SIG-M5 treated with dmso at 0.1 percent for 504 hours (cell line): Measurements from ENCODE around the gene CAPN12.

Source experiments
- DNase-seq: peaks from one replicate; lab custom pipeline; 2025; ENCODE audit not compliant: unreplicated experiment; lab: John Stamatoyannopoulos, UW

The CAPN12 gene

DNA sequence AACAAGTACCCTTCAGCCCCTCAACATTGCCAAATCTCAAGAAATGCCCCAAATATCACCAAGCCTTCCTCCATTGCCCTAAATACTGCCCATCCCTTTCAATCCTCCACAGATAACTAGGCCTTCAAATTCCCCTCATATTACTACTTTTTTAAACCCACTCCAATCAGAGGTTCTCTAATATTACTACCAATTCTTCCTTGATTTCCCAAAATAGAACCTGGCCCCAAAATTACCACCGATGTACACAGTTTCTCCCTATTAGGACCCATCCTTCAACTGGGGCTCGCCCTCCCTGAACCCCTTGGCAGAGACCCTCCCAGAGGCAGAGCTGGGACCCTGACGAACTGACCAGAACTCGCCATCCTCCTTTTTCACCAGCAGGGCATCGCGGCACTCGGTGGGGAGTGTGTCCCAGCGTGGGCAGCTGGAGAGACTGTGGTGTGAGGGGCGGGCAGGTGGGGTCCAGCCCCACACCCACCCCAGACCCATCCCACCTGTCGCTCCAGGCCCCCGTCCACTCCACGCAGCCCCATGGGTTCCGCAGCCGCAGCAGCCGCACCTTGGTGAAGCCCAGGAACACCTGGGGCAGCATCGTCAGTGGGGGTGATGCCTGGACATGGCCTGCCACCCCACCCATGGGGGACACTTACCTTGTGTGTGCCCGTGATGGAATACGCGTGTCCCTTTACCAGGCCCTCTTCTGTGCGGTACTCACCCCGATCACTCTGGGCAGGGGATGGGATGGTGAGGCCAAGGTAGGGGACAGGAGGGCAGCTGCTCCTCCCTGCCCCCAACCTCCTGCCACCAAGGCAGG is 6.1 kb downstream of the CAPN12 start:
- DNase-seq: no peak

DNA sequence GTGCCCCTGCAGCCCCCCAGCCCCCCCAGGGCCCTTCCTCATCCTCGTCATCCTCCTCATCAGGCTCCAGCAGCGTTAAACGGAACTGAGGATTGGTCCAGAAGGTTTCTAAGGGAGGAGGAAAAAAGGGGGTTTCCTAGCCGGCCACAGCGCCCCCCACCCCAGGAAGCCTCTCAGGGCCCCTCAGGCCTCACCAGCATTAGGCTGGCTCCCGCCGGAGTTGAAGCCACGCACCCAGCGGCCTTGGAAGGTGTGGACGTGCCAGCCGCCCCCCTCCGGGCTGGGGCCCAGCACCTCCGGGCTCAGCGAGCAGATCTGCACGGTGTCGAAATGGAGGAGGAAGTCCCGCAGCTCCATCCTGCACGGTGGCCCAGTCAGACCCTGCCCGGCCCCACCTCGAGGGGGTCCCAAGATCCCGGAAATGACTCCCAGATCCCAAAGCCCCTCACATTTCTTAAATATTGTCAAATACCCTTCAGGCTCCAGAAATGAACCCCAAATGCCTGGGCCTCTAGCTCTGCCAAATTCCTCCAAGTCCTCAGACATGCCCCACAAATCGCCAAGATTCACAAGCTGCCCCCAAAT is 6.9 kb downstream of the CAPN12 start:
- DNase-seq: no peak

DNA sequence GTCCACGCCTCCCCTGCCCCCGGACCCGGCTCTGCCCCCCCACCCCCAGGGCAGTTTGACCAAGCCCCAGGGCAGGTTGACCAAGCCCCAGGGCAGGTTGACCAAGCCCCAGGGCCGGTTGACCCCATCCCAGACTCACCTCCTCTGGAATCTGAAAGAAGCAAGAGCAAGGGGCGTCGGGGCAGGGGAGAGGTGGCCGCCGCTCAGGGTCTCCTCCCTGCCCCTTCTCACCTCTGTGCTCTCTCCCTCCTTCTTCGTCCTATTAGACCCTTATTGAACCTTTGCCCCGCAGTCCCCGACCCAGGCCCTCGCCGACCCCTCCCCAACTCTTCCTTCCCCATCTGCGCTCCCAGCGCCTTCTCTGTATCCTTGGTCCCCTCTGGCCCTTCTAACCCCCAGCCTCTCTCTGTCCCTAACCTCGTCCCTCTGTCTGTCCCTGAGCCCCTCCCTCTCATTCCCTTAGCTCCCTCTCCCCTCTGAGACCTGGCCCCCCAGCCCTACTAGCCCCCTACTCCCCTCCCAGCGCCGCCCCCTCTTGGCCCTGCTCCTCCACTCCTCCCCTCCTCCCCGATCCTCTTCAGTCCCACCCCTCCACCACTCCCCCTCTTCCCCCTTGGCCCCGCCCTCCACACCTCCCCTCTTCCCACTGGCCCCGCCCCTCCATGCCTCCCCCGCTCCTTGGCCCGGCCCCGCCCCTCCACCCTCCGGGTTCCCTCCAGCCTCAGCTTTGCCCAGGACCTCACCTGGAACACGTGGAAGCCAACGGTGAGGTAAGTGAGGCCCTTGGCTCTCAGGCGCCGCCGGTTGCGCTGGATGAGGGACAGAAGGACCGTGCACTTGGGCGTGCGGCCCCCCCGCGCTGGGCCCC is 7.6 kb downstream of the CAPN12 start:
- peak; percentile 39 for DNase-seq

DNA sequence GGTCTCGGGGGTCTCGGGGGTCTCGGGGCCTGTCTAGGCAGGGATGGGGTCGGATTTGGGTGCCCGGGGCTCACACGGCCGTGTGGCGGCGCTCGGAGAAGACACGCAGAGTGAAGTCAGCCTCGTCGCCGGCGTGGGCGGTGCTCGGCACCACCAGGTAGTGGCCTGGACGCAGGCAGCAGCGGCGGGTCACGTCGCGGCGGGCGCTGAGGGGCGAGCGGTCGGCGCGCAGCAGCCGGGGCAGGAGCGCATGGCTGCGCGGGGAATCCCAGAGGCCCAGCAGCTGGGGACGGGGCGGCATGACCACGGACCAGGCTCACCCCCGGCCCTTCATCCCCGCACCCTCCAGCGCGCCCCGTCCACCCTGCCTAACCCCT is 8.2 kb downstream of the CAPN12 start:
- no peak for DNase-seq

DNA sequence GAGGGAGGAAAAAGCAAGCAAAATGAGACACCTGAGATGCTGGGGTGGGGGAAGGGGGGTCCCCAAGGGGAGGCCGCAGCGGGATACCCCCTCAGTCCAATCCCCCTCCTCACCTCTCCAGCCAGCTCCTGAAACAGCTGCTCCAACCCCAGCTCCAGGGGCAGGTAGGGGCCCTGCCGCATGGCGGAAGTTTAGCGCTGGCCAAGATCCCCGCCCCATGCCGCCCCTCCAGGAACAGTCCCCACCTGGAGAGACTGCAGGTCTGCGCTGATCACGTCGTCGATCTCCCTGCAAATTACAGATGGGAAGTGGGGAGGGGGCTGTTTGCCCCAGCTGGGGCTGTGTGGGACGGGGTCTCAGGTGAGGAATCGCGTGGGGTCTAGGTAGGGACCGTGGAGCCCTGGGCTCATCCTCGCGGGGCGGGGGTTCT is 9.0 kb downstream of the CAPN12 start:
- DNase-seq: no peak

DNA sequence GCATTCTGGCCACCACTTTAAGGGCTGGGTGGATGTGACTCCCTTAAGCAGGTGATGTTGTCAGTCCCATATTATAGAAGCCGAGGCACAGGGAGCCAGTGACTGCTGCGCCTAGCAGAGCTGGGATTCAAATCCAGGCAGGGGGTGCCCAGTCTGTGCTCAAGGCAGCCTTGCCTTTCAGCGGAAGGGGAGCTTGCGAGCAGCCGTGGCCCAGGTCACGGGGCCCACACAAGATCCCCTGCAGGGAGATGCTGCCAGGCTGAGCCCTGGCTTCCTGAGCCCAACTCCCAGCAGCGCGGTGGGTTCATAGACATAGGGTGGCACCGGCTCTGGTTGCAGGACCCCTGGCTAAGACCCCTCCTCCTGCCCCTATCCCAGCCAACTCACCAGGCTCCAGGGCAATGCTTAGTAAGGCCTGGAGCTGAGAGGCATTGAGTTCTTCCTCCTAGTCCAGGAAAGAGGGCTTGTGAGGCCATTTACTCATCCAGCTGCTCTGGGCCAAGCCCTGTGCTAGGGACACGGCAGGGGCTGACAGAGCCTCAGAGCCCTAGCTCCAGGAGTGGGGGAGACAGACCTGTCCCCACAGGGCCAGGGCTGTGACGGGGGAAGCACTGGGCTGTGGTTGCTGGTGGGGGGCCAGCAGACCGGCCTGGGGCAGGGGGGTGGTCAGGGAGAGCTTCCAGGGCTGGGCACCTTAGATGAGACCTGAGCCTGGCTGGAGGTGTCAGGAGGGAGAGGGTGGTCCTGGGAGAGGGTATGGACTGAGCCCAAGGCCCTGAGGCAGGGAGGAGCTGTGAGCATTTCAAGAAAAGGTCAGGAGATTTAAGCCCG is 9.6 kb downstream of the CAPN12 start:
- DNase-seq: peak; percentile 32

DNA sequence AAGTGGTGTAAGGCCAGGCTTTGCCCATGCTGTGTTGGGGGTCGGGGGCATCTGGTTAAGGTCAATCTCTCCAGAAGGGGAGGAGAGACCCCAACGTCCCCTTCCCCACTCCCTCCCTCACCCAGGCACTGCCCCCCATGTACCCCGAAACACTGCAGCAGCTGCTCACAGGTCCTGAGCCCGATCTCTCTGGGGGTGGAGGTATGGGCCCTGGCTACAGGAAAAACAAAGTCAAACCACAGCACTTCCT is 10.2 kb downstream of the CAPN12 start:
- no peak for DNase-seq

DNA sequence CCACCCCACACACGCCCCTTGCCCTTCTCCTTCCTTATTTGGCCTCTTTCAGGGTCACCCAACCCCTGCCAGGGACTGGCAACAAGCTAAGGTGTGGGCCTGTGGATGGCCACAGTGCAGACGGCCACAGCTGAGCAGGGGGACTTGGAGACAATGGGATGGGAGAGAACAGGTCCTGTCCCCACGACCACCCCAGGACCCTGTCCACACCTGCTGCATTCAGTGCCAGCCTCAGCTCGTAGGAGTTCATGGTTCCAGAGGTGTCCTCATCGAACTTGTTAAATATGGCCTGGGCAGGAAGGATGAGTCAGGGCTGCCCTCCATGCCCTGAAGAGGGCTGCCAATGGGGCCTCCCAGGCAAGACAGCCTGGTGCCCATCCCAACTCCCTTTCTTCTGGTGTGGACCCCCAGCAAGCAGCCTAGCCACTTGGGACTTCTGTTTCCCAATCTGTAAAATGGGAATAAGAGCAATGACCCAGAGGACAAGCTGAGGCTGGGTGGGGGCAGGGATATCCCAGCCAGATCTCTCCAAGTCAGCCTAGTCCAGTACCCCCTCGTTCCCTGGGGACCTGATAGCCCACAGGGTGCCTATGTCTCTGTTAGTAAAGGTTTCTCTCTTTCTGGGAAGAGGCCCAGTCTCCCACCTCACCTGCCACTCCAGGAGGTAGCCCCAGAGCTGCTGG is 10.6 kb downstream of the CAPN12 start:
- no peak for DNase-seq

DNA sequence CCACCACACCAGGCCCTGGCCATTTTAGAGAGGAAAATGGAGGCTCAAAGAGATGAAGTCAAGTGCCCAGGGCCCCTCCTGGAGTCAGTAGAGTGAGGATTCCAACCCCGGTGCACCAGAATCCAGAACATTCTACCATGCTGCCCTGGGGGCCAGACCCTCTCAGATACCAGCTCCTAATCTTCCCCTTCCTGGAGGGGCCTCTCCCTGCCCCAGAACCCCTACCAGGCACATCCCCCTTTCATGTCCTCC is 11.1 kb downstream of the CAPN12 start:
- no peak for DNase-seq

DNA sequence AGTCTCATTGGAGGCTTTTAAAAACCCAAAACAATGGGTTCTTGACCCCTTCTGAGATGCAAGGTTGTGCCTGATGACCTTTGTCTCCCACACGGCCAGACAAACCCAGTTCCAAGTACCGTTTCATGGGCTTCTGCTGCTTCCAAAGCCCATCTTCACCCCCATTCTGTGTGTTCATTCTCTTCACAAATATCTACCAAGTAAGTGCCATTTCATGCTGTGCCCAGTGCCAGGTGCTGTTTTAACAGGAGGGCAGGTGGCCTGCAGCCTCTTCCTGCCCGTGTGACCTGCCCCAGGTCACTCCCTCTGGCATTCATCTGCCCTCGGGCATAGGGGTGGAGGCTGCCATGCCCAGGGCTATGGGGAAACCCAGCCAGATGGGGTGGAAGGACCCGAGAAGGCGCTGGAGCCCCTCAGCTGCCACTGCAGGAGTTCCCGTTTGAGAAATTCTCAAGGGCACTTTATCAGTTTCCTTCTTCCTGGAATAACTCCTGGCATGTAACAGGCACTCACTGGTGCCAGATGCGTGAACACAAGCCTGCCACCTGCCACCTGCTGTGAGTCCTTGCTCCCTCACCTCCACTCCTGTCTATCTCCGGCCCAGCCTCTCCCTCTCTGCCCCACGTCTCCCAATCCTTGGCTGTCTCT is 12.5 kb downstream of the CAPN12 start:
- no peak for DNase-seq

DNA sequence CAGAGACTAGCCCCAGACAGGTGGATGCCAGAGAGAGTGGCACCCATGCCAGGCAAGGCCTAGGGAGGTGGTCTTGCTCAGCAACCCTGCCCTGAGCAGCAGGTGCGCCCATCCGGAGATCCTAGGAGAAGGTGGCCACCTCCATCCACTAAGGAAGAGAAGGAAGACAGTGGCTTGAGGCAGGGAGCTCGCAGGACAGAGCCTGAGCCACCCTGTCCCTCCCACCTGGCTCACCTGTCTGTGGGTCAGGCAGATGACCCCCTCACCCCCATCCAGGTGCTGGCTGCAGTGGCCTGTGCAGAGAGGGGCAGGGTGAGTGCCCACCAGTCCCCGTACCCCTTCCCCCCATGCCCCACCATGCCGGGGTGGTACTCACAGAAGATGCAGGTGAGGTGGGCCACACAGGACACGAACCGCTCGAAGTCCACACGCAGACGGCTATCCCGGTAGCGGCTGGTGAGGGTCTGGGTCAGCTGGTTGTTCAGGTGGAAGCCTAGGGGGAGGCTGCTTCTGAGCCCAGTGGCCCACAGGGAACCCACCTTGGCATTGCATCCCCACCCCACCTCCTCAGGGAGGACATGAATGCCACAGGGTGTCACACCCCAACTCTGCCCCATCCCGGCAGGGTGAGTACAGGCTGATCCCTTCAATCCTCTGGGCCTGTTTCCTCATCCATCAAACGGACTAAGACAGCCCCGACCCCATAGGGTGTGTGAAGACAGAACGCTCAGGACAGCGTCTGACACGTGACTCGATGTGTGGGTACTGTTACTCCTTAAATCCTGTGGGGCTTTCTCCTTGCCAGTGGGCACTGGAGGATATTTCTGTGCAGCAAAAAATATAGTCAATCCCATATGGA is 13.3 kb downstream of the CAPN12 start:
- DNase-seq: no peak

DNA sequence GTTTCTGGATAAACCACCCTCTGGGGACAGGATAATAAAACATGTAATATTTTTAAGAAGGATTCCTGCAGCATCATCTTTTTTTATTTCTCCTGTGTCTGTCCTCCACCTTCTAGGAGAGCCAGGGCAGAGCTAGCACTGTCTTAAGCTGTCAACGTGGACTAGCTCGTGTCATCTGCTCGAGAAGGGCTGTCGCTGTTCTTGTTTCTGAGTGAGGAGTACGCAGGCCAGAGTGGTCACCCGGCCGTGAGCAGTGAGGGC is 13.9 kb downstream of the CAPN12 start:
- no peak for DNase-seq

DNA sequence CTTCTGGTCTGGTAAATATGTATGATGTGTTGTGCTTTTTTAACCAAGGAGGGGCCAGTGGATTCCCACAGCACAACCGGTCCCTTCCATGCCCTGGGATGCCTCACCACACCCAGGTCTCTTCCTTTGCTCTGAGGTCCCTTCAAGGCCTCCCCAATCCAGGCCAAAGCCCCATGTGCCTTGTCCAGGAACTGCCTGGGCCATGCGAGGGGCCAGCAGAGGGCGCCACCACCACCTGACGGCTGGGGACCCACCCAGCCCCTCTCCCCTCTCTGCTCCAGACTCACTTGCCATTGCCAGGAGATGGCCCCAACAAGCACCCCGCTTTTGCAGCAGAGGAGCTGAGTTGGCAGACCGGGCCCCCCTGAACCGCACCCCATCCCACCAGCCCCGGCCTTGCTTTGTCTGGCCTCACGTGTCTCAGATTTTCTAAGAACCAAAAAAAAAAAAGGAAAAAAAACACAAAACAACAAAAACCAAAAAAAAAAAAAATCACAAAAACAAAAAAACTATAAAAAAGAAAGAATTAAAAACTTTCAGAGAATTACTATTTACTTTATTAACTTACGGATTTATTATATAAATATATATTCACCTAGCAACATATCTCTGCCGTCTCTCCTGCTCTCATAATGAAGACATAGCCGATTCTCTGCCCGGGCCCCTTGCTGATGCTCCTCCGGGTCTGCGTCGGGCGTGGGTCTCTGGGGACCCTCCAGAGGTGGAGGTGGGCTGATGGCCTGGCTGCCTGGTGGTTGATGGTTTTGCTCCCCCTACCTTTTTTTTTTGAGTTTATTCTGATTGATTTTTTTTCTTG is 14.4 kb downstream of the CAPN12 start:
- DNase-seq: peak; percentile 14

DNA sequence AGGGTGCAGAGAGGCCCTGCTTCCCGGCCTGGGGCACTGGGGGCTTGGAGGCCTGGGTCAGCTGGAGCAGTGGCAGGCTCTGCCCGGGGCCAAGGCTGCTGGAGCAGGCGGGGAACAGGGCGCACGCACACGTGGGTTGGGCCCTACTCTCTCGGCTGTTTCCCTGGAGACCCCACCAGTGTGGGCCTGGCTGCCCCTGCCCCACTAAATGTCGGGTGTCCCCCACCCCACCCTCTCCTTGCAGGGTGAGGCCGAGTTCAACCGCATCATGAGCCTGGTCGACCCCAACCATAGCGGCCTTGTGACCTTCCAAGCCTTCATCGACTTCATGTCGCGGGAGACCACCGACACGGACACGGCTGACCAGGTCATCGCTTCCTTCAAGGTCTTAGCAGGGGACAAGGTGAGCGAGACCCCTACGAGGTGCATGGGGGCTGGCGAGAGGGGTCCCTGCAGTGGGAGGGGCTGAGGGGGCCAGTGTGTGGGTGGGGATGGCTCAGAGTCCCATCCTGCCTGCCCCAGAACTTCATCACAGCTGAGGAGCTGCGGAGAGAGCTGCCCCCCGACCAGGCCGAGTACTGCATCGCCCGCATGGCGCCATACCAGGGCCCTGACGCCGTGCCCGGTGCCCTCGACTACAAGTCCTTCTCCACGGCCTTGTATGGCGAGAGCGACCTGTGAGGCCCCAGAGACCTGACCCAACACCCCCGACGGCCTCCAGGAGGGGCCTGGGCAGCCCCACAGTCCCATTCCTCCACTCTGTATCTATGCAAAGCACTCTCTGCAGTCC is 15.3 kb downstream of the CAPN12 start:
- no peak for DNase-seq

DNA sequence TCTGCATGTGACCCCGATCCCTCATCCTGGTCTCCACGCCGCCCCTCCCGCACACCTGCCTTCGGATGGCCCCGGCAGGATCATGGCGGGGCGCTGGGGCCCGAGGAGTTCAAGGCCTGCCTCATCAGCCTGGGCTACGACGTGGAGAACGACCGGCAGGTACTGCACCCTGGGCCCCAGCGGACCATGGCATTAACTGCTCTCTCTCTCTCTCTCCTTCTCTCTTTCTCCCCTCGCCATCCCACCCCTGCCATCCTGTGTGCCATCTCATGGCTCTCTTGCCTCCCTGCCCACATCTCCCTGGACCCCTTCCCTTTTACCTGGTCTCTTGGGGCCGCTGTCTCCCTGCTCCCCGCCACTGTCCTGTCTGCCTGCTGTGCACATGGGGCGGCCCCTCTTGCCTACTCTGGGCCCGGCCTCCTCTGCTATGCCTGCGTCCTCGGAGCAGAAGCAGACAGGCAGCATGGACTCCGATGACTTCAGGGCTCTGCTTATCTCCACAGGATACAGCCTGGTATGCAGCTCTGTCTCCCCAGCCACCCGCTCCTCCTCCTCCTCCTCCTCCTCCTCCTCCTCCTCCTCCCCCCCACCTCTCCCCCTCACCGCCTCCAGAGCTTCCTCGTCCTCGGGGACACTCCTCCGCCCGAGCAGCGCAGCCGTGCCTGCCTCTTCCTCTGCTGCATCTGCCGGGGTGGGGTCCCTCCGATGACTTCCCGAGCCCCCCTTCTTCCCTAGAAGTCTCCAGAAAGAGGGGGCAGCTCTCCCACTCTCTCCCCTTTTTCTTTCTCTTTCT is 16.2 kb downstream of the CAPN12 start:
- no peak for DNase-seq

DNA sequence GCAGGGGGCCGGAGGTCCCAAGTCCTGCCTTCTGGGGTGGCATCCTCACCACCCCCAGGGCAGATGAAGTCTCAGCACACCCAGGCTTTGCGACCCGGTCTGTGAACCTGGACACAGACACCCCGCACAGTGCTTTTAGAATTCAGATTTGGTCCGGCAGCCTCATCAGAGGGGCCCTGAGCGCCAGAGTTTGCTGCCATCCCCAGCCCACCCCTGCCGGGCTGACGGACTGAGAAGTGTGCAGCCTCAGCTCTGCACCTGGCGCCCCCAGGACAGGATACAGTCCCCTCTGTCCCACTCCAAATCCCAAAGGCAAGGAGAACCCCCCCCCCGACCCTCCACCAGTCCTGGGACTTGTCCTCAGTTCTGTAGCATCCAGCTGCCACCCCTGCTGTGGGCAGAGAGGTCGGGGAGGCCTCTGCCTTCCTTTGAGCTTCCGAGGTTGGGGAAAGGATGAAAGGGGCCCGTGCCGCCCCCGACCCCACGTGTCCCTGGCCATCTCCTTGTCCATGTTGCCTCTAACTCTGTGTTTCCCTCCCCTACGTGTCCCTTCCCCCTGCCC is 16.9 kb downstream of the CAPN12 start:
- no peak for DNase-seq

DNA sequence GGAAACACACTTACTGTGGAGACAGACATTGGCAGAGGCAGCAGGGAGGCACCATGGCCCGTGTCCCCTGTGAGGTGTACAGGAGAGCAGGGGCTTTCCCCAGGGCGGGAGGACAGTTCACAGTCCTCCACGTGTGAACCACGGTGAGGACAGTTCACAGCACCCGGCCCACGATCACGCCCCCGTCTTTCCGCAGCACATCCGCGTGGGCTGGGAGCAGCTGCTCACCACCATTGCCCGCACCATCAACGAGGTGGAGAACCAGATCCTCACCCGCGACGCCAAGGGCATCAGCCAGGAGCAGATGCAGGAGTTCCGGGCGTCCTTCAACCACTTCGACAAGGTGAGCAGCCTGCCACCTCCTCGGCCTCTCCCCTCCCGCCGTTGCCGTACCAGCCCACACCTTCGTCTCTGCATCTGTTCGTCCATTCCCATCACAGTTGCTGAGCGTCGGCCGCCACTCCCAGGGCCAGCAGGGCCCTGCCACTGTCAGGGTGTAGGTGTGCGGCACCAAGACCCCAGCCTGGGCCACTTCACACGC is 17.4 kb downstream of the CAPN12 start:
- no peak for DNase-seq
